Glomerular visceral epithelial cell (primary cell): ENCODE results near the gene EEIG1.

Experiments
- DNase-seq: peaks from one replicate; pipeline ENCODE4 v3.0.0-alpha.2; 2016; ENCODE audit errors: extremely low spot score

The EEIG1 gene

GRCh38 chr9:128001151-128001778, 20.5 kb upstream of the EEIG1 start:
- no peak for DNase-seq

- no peak for DNase-seq
Measured at GRCh38 chr9:127999461-127999860, 18.7 kb upstream of the EEIG1 start.

GRCh38 chr9:127993721-127994120, 12.9 kb upstream of the EEIG1 start:
- DNase-seq: no peak

- no peak for DNase-seq
Measured at GRCh38 chr9:127991757-127992274, 11.0 kb upstream of the EEIG1 start.

- no peak for DNase-seq
Measured at GRCh38 chr9:127991017-127991756, 10.4 kb upstream of the EEIG1 start.

- DNase-seq: no peak
Measured at GRCh38 chr9:127990554-127990953, 9.8 kb upstream of the EEIG1 start.

GRCh38 chr9:127989094-127989493, 8.3 kb upstream of the EEIG1 start:
- no peak for DNase-seq

GRCh38 chr9:127987103-127987614, 6.4 kb upstream of the EEIG1 start:
- DNase-seq: peak; percentile 68

GRCh38 chr9:127985011-127985410, 4.2 kb upstream of the EEIG1 start:
- no peak for DNase-seq

- DNase-seq: no peak
Measured at GRCh38 chr9:127983847-127984289, 3.1 kb upstream of the EEIG1 start.

- no peak for DNase-seq
Measured at GRCh38 chr9:127982912-127983311, 2.1 kb upstream of the EEIG1 start.

GRCh38 chr9:127981559-127982121, 851 bp upstream of the EEIG1 start:
- DNase-seq: no peak

- DNase-seq: peak; percentile 43
Measured at GRCh38 chr9:127980060-127980705, 606 bp downstream of the EEIG1 start.

GRCh38 chr9:127979333-127980059, 1.3 kb downstream of the EEIG1 start:
- peak; percentile 55 for DNase-seq

GRCh38 chr9:127979015-127979332, 1.8 kb downstream of the EEIG1 start:
- no peak for DNase-seq

GRCh38 chr9:127977884-127978647, 2.7 kb downstream of the EEIG1 start:
- DNase-seq: peak; percentile 62

GRCh38 chr9:127977009-127977883, 3.5 kb downstream of the EEIG1 start:
- no peak for DNase-seq

- no peak for DNase-seq
Measured at GRCh38 chr9:127976498-127976897, 4.3 kb downstream of the EEIG1 start.

GRCh38 chr9:127975376-127976315, 5.1 kb downstream of the EEIG1 start:
- DNase-seq: no peak
